ENCODE measurements around the gene RAP1GDS1. TPM values are rescaled to one million over a fixed set of nuclear protein-coding genes. Genes with fewer than 3 reads are reported as not detected.

The RAP1GDS1 gene
- total and polyA plus RNA-seq, 4 donors = 11.2 to 19.4 (median 16.0) TPM

DNA sequence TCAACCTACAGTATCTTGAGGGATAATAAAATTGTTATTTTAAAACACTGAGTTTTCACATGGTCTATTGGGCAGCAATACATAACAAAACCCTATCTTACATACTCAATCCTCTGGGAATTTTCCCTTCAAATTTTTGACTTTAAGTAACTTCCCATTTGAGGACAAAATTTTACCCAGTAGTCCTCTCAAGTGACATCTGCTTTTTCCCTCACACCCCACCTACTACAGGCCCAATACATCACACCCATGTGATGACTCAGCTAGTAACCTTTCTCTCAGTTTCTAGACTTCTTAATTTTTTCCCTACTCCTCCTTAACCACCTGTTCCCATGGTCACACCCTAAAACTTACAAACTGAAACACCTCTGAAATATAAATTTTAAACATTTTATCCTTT lies 12.2 kb upstream of the RAP1GDS1 start:
- Histone ChIP-seq H3K9ac (ENCODE audit: low read depth in 1 of 2, low read length in 2 of 2) (no peak overlapping the region), H3K27me3 (ENCODE audit: control insufficient read depth in 4 of 4, insufficient read depth in 4 of 4, low read length in 3 of 4) (no peaks in the 10 kb centered on the region), H3K9me3 (ENCODE audit: control insufficient read depth in 4 of 4, low read length in 3 of 4) (no peaks in the 10 kb centered on the region), H3K36me3 (ENCODE audit: control insufficient read depth in 4 of 4, insufficient read depth in 3 of 4, low read depth in 1 of 4, low read length in 3 of 4) (no peaks in the 10 kb centered on the region), H3K4me1 (ENCODE audit: control insufficient read depth in 4 of 4, insufficient read depth in 4 of 4, low read length in 3 of 4) (peaks cover 0 to 10% (median 4%) of the 10 kb centered on the region in 4 donors), H3K27ac (ENCODE audit: low read depth in 1 of 2, low read length in 2 of 2) (no peak overlapping the region), H3K4me3 (ENCODE audit: low read depth in 1 of 3, low read length in 3 of 3) (no peak overlapping the region)
- TF ChIP-seq TAF1 (conservative IDR thresholded peaks at IDR 0.05) = no peak
- no peak for TF ChIP-seq RXRA (IDR thresholded peaks at IDR 0.05)
- no peak for TF ChIP-seq SP1 (IDR thresholded peaks at IDR 0.05)
- no peak for TF ChIP-seq FOXA2 (IDR thresholded peaks at IDR 0.05)
- no peak for TF ChIP-seq CTCF (IDR thresholded peaks at IDR 0.05; ENCODE audit: low read depth, low read length, missing input control)
- no peak for TF ChIP-seq MAX (IDR thresholded peaks at IDR 0.05)
- TF ChIP-seq YY1 (IDR thresholded peaks at IDR 0.05) = no peak
- TF ChIP-seq, protein P1, sequence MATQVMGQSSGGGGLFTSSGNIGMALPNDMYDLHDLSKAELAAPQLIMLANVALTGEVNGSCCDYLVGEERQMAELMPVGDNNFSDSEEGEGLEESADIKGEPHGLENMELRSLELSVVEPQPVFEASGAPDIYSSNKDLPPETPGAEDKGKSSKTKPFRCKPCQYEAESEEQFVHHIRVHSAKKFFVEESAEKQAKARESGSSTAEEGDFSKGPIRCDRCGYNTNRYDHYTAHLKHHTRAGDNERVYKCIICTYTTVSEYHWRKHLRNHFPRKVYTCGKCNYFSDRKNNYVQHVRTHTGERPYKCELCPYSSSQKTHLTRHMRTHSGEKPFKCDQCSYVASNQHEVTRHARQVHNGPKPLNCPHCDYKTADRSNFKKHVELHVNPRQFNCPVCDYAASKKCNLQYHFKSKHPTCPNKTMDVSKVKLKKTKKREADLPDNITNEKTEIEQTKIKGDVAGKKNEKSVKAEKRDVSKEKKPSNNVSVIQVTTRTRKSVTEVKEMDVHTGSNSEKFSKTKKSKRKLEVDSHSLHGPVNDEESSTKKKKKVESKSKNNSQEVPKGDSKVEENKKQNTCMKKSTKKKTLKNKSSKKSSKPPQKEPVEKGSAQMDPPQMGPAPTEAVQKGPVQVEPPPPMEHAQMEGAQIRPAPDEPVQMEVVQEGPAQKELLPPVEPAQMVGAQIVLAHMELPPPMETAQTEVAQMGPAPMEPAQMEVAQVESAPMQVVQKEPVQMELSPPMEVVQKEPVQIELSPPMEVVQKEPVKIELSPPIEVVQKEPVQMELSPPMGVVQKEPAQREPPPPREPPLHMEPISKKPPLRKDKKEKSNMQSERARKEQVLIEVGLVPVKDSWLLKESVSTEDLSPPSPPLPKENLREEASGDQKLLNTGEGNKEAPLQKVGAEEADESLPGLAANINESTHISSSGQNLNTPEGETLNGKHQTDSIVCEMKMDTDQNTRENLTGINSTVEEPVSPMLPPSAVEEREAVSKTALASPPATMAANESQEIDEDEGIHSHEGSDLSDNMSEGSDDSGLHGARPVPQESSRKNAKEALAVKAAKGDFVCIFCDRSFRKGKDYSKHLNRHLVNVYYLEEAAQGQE (IDR thresholded peaks at IDR 0.05) = no peak
- TF ChIP-seq ATF3 (IDR thresholded peaks at IDR 0.05) = no peak
- TF ChIP-seq RAD21 (IDR thresholded peaks at IDR 0.05) = no peak
- TF ChIP-seq JUND (IDR thresholded peaks at IDR 0.05) = no peak
- TF ChIP-seq GABPA (IDR thresholded peaks at IDR 0.05 in 1 of 2, conservative IDR thresholded peaks at IDR 0.05 in 1 of 2) = no peak
- DNase-seq (ENCODE audit: low spot score) = no peak

DNA sequence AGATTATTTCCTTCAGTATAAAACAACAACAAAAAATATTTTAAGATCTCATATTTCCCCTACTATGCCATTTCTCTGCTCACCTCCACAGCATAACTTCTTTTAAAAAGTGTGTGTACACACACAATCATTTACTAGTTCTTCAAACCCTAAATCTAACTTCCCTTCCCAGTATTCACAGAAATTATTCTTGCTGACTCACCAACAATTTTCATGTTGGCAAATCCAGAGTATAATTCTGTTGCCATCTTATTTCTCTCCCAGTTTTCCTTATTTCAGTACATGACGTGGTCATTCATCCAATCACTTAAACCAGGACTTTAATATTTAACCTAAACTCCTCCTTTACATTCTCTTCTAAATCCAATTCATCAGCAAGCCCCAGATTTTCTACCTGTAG lies 11.4 kb upstream of the RAP1GDS1 start:
- H3K9ac ChIP-seq (ENCODE audit: low read depth in 1 of 2, low read length in 2 of 2) = no peak overlapping the region
- DNase-seq (ENCODE audit: low spot score) = no peak
- no peaks in the 10 kb centered on the region for H3K36me3 ChIP-seq (ENCODE audit: control insufficient read depth in 4 of 4, insufficient read depth in 3 of 4, low read depth in 1 of 4, low read length in 3 of 4)
- H3K27ac ChIP-seq (ENCODE audit: low read depth in 1 of 2, low read length in 2 of 2) = no peak overlapping the region
- no peak overlapping the region for H3K4me3 ChIP-seq (ENCODE audit: low read depth in 1 of 3, low read length in 3 of 3)
- 76% methylated on average over 1 of the region's 1 CpG for WGBS
- TF ChIP-seq, protein P2, sequence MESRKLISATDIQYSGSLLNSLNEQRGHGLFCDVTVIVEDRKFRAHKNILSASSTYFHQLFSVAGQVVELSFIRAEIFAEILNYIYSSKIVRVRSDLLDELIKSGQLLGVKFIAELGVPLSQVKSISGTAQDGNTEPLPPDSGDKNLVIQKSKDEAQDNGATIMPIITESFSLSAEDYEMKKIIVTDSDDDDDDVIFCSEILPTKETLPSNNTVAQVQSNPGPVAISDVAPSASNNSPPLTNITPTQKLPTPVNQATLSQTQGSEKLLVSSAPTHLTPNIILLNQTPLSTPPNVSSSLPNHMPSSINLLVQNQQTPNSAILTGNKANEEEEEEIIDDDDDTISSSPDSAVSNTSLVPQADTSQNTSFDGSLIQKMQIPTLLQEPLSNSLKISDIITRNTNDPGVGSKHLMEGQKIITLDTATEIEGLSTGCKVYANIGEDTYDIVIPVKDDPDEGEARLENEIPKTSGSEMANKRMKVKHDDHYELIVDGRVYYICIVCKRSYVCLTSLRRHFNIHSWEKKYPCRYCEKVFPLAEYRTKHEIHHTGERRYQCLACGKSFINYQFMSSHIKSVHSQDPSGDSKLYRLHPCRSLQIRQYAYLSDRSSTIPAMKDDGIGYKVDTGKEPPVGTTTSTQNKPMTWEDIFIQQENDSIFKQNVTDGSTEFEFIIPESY (IDR thresholded peaks at IDR 0.05) = no peak
- no peak for TF ChIP-seq HNF4A (conservative IDR thresholded peaks at IDR 0.05)
- no peak for TF ChIP-seq NR2F2 (IDR thresholded peaks at IDR 0.05)
- TF ChIP-seq ATF3 (IDR thresholded peaks at IDR 0.05) = no peak
- H3K4me1 ChIP-seq (ENCODE audit: control insufficient read depth in 4 of 4, insufficient read depth in 4 of 4, low read length in 3 of 4) = peaks cover 0 to 13% (median 4%) of the 10 kb centered on the region in 4 donors
- H3K9me3 ChIP-seq (ENCODE audit: control insufficient read depth in 4 of 4, low read length in 3 of 4) = no peaks in the 10 kb centered on the region
- no peaks in the 10 kb centered on the region for H3K27me3 ChIP-seq (ENCODE audit: control insufficient read depth in 4 of 4, insufficient read depth in 4 of 4, low read length in 3 of 4)
